Stimulated activated CD8-positive, alpha-beta memory T cell treated with anti-CD3 and anti-CD28 coated beads, Interleukin-12 subunit alpha, Interleukin-12 subunit beta, amount 100 ng/mL, for 24 hours (primary cell): ENCODE measurements around the gene SBF2.
"Not testable (repeated sequence)": the region's sequence is repeated elsewhere in the genome, so short reads cannot be mapped to it uniquely, and the experiment has no call there.

Source experiments
- DNase-seq: peaks from one replicate; pipeline ENCODE4 v3.0.0-alpha.2; 2020; ENCODE audit errors: extremely low read depth

Gene SBF2

DNA sequence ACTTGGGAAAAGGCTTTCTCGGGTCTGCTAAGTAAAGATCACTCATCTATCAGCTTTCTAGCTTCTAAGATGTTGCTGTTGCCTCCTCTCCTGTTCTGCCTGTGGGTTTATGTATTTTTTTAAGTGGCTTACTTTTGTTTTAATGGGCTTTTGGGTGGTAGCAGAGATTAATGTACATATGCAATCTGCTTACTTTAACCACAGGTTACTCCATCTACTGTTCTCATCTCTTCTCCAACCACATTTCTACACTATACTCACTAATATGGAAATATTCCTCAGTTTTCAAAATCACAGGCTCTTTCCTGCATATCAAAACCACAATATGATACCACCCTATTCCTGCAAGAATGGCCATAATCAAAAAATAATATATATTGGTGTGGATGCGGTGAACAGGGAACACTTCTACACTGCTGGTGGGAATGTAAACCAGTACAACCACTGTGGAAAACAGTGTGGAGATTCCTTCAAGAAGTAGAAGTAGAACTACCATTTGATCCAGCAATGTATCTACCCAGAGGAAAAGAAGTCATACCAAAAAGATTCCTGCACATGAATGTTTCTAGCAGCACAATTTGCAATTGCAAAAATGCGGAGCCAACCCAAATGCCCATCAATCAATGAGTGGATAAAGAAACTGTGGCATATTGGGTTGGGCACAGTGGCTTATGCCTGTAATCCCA is 341.4 kb downstream of the SBF2 start:
- no peak for DNase-seq

DNA sequence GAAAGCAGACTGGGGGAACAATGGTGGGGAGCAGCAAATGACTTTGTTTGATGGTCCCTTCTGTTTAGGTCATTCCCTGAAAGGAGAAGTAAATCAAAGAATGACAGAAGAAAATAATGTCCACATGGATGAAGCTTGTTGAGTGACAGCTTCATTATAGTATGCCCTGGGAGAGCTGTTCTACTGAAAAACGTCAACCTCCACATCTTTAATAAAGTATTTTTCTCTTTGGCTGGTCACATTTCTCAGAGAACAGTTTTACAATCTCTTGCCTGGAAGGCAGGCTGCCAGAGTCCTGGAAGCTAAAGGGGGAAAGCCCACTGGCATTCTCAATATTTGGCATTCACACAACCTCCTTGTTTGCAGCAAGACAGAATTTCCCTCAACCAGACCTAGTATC is 342.2 kb downstream of the SBF2 start:
- DNase-seq: no peak

DNA sequence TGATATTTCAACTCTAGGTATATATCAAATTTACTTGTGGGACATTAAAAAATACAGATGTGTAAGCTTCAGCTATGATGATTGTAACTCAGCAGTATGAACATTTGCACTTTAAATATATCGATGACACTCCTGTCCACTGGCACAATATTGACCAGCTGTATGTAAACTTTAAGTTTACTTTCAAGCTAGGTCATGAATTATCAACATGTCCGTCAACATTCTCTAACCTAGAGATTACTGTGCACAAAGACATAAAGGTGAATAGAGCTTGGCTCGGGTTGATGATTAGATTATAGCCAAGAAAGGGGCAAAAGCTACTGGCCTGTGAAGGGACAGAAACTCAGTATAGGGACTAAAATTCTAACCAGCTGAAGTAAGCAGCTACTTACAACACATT is 343.6 kb downstream of the SBF2 start:
- no peak for DNase-seq

DNA sequence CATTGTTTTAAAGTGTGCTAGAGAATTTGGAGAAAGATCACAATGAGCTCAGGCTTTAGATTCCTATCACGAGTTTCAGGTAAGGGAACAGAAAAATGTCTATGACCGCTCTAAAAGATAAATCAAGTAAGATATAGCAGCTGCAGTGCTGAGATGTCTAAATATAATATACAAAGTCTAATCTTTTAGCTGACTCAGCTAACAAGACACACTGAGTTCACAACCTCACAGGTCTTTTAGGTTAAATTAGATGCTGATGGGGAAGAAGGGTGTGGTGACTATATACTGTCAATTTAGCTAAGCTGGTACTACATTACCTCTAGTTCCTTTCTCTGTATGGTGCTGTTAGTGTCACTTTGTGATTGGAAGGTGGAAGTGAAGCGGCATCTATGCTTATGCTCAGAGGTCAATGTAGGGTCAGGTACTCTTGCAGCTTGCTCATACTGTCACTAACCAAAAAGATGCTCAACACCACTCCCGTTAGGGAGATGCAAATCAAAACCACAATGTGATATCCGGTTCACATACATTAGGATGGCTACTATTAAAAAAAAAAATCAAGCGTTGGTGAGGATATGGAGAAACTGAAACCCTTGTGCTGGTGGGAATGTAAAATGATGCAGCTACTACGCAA is 346.7 kb downstream of the SBF2 start:
- no peak for DNase-seq

DNA sequence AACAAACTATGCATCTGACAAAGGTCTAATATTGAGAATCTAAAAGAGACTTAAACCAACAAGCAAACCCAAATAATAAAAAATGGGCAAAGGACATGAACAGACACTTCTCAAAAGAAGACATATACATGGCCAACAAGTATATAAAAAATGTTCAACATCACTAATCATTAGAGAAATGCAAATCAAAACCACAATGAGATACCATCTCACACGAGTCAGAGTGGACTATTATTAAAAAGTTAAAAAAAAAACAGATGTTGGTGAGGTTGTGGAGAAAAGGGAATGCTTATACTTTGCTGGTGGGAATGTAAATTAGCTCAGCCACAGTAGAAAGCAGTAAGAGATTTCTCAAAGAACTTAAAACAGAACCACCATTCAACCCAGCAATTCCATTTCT is 348.3 kb downstream of the SBF2 start:
- not testable (repeated sequence) for DNase-seq

DNA sequence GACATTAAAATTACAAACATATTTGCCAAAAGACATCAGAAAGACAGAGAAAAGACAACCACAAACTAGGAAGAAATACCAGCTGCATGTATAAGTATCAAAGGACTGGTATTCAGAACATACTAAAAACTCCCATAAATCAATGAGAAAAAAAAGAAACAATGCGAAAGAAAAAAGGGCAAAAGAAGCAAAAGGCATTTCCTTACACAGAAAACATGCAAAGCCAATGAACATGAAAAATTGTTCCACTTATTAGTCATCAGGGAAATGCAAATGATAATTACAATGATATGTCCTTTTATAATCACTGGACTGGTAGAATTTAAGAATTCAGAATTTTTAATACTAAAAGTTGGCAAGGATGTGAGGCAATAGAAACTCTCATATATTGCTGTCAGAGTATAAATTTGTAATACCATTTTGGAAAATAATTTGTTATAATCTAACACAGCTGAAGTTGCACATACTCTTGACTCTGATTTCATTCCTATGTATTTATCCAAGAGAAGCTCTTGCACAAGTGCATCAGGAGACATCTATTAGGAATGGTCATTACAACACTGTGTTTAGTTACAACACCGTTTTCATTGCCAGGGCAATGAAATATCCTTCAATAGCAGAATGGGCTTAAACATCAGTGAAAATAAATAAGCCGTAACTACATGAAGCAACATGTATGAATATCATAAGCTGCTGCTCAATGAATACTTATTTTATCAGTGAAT is 350.5 kb downstream of the SBF2 start:
- DNase-seq: no peak

DNA sequence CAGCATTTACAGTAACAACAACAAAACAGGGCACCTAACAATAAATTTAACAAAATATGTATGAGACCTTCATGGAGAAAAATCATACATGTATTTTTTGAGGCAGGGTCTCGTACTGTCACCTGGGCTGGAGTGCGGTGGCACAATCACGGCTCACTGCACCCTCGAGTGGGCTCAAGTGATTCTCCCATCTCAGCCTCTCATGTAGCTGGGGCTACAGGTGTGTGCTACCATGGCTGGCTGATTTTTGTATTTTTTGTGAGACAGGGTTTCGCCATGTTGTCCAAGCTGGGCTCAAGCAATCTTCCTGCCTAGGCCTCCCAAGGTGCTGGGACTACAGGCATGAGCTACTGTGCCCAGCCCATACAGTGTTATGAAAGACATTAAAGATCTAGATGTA is 352.0 kb downstream of the SBF2 start:
- no peak for DNase-seq

DNA sequence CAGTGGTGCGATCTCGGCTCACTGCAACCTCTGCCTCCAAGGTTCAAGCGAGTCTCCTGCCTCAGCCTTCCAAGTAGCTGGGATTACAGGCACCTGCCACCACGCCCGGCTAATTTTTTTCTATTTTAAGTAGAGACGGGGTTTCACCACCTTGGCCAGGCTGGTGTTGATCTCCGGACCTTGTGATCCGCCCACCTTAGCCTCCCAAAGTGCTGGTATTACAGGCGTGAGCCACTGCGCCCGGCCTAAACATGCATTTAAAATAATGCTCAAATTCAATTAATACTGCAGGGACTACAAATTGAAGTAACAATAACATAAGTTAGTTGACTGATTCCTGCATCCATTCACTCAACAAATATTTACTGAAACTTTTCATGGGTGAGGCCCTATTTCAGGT is 354.9 kb downstream of the SBF2 start:
- not testable (repeated sequence) for DNase-seq

DNA sequence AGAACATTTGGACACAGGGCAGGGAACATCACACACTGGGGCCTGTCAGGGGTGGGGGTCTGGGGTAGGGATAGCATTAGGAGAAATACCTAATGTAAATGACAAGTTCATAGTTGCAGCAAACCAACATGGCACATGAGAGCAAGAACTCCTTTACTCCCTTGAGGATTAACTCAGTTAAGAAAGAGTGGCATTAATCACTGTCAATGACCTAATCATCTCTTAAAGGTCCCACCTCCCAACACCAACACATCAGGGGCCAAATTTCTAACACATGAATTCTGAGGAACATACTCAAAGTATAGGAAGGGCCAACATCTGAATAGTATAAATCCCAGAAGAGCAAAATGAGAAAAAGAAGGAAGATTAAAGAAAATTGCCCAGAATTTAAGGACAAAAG is 357.3 kb downstream of the SBF2 start:
- no peak for DNase-seq

DNA sequence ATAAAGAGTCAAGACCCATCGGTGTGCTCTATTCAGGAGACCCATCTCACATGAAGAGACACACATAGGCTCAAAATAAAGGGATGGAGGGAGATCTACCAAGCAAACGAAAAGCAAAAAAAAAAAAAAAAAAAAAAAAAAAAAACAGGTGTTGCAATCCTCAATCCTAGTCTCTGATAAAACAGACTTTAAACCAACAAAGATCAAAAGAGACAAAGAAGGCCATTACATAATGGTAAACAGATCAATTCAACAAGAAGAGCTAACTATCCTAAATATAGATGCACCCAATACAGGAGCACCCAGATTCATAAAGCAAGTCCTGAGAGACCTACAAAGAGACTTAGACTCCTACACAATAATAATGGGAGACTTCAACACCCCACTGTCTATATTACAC is 361.2 kb downstream of the SBF2 start:
- not testable (repeated sequence) for DNase-seq

DNA sequence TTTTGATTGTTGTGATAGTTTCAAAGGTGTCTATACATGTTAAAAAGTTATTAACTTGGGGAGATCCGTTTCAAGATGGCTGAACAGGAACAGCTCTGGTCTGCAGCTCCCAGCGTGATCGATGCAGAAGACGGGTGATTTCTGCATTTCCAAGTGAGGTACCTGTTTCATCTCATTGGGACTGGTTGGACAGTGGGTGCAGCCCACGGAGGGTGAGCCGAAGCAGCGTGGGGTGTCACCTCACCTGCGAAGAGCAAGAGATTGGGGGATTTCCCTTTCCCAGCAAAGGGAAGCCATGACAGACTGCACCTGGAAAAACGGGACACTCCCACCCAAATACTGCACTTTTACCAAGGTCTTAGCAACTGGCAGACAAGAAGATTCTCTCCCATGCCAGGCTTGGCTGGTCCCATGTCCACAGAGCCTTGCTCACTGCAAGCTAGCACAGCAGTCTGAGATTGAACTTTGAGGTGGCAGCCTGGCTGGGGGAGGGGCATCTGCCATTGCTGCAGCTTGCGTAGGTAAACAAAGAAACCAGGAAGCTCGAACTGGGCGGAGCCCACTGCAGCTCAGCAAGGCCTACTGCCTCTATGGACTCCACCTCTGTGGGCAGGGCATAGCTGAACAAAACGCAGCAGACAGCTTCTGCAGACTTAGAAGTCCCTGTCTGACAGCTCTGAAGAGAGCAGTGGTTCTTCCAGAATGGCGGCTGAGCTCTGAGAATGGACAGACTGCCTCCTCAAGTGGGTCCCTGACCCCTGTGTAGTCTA is 363.3 kb downstream of the SBF2 start:
- DNase-seq: not testable (repeated sequence)

DNA sequence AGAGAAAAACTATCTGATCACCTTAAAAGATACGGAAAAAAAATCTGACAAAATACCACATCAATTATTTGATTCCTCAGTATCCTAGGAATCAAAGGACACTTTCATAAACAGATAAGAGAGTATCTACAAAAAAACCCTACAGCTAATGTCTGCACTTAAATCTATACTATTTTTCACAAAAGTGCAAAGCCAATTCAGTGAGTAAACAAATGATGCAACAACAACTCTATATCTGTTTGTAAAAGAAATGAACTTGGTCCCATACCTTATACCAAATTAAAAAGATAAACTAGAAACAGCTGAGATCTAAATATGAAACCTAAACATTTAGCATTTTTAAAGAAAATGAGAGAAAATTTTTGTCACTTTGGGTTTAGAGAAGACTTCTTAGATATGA is 366.3 kb downstream of the SBF2 start:
- DNase-seq: no peak

DNA sequence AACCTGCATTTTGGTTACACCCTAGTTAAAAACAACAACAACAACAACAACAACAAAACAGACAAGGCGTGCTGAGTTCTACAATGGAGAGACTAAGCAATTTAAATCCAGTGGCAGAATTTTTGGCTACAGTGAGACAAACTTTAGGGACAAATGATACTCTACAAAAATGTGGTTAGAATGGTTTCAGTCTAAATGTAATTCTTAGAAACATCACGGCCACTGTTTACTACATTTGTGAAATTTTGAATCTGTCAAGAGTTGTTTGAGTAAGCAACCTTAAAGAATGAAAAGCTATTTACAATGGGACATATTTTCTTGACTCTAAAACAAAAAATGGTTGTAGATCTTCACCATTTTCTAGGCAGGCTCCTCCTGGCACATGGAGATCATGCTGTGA is 370.7 kb downstream of the SBF2 start:
- no peak for DNase-seq

DNA sequence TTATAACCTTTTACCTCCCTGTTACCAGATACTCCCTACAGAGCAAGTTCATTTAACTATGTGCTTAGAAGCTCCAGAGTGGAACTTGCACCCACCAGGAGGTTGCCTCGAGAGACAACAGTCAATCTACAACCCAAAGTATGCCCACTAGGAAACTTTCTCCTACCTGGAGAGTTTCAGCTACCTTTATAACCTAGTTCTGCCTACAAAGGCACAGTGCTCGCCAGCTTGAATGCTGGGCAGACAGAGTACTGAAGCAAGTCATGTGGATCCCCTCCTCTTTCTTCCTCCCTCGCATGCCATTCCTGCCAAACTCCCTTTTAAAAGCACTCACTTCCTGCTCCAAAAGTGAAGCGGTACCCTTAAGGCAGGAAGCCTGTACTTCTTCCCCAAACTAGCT is 371.2 kb downstream of the SBF2 start:
- DNase-seq: no peak

DNA sequence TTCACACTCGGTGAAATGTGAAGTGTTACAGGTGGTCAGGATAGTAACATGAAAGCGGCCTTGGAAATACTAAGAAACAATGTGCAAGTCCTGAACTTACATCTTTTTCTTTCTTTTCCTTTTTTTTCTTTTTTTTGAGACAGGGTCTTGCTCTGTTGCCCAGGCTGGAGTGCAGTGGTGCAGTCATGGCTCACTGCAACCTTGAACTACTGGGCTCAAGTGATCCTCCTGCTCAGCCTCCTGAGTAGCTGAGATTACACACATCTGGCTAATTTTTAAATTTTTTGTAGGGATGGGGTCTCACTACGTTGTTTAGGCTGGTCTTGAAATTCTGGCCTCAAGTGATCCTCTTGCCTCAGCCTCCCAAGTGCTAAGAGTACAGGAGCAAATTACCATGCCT is 377.5 kb downstream of the SBF2 start:
- DNase-seq: no peak

DNA sequence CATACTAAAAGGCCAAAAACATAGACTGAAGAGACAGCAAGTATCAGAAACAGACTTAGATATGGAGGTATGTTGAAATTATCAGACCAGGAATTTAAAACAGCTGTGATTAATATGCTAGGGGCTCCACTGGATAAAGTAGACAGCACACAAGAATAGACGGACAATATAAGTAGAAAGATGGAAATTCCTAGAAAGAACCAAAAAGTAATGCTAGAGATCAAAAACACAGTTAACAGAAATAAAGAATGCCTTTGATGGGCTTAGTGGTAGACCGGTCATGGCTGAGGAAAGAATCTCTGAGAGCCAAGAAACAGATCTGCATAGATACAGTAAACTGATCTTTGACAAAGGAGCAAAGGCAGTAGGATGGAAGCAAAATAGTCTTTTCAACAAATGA is 380.0 kb downstream of the SBF2 start:
- no peak for DNase-seq

DNA sequence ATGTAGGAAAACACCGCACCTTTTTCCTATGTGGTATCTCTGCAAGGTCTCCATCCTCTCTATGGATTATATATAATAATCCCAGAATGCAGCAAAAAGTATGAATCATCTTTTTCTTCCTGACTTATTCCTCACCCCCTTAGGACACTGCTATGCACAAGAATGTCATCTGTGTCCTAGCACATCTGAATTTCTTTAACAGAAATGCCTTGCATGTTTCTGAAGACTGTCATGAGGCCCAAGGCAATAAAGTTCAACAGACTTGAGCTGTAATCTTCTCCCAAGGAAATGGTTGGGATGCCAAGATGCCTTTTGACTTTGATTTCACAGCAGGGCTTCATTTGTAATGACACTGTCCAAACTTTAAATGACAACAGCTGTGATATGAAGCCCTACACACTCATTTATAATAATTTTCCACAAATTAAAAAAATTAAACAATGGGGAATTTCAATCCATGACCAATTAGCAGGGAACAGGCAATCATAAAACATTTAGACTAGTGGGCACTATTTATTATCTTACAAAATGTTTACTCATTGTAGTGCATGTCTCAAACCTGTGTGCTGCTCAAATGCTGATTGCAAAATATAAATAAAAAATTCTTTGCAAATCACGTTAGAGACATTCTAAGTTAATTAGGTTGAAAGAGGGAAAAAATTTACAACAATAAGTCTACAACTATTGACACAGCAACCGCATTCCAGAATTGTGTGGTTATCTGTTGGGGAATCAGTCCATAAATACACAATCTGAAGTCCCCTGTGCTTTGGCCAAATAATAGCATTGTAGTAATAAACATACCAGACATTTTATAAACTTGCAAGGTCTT is 387.8 kb downstream of the SBF2 start:
- DNase-seq: no peak

DNA sequence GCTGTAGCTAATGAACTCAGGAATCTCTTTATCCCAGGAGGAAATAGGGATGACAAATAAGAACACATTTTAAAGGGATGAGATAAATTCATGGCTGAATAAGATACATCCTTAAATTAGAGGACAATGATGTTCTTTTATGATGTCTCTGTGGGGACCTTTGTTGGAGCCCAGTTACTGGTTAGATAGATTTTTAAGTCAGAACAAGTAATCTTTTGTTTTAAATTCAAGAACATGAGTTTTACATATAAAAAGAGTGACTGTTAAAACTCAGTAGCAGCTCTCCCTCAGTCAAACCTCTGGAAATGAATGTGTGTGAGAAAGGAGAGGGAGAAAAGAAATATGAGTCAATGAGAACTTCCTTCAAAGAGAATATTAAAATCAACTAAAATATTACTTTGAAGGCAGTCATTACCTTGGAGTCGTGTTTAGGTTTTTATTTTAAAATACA is 388.5 kb downstream of the SBF2 start:
- no peak for DNase-seq

DNA sequence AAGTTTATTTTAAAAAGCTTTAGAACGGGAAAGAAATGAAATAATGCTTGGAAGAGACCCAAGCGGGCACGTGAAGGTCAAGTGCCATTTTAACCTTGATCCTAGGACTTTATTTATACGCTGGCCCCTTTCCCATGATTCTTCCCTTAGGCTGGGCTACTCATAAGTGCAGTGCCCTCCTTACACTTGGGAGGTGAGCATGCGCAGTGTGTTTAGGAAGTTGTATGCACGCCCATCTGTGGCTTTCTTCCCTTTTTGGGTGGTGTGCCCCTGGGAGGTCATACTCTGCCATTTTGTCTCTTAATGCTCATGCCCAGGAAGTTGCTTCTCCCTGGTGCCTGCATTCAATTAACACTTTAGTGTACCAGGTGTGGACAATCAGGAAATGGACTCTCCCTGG is 390.4 kb downstream of the SBF2 start:
- no peak for DNase-seq

DNA sequence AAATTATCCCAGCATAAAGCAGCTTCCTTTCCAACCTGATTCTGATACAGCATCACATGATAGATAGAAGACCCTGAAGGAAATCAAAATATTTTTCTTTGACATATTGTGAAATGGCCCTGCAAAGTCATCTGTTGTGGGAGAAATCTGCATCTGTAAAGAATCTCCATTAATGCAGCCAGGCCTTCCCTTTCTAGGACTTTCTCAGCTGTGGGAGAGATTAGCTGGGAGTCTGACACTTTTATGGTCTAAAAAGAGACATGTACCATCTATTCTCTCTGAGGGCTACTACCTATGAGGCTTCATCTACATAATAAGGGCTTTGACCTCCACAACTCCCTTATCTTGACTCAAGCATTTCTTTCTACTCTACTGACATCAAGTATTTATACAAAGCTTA is 392.1 kb downstream of the SBF2 start:
- DNase-seq: no peak

DNA sequence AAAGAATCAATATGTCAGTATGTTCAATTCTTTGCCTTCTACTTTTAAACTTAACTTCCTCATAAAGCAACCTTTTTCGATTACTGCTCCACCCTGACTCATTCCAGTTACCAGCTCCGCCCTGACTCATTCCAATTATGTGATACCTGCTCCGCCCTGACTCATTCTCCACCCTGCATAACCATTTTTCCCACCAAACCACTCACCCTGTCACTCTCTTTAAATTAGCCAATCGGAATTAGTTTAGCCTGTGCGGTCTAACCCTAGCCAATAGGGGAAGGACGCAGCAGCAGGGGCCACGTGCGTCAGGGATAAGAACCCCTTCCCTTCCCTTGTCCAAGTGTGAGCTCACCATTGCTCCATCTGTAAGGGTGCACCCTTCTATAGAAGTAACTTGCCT is 393.8 kb downstream of the SBF2 start:
- not testable (repeated sequence) for DNase-seq
